GM19463 (cell line): ENCODE measurements around the gene NFIX.
"Not testable (repeated sequence)": the region's sequence is repeated elsewhere in the genome, so short reads cannot be mapped to it uniquely, and the experiment has no call there.

Experiments
- ATAC-seq: cut with Tn5 transposase; IDR thresholded peaks from one replicate; pipeline ENCODE4 v1.9.1; 2021; ENCODE audit warnings: mild to moderate bottlenecking, moderate library complexity; ENCODE audit not compliant: unreplicated experiment

NFIX gene

DNA sequence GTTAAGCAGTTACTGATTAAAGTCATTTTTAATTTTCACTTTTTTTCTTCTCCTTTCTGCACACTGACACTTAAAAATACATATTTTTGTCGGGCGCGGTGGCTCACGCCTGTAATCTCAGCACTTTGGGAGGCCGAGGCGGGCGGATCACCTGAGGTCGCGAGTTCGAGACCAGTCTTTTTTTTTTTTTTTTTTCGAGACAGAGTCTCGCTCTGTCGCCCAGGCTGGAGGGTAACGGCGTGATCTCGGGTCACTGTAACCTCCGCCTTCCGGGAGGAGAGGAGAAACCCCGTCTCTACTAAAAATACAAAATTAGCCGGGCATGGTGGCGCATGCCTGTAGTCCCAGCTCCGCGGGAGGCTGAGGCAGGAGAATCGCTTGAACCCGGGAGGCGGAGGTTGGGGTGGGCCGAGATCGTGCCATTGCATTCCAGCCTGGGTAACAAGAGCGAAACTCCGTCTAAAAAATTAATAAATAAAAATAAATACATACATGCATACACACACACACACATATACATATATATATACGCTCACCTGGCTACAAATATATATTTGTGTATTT lies 37.8 kb upstream of the NFIX start:
- not testable (repeated sequence) for ATAC-seq

DNA sequence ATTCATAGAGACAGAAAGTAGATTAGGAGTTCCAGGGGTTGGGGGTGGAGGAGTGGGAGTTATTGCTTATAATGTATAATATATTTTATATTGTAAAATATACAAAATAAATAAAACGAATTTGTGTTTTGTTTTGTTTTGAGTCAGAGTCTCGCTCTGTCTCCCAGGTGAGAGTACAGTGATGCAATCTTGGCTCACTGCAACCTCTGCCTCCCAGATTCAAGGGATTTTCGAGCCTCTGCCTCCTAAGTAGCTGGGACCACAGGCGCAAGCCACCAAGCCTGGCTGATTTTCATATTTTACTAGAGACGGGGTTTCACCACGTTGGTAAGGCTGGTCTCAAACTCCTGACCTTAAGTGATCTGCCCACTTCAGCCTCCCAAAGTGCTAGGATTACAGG lies 35.8 kb upstream of the NFIX start:
- no peak for ATAC-seq

DNA sequence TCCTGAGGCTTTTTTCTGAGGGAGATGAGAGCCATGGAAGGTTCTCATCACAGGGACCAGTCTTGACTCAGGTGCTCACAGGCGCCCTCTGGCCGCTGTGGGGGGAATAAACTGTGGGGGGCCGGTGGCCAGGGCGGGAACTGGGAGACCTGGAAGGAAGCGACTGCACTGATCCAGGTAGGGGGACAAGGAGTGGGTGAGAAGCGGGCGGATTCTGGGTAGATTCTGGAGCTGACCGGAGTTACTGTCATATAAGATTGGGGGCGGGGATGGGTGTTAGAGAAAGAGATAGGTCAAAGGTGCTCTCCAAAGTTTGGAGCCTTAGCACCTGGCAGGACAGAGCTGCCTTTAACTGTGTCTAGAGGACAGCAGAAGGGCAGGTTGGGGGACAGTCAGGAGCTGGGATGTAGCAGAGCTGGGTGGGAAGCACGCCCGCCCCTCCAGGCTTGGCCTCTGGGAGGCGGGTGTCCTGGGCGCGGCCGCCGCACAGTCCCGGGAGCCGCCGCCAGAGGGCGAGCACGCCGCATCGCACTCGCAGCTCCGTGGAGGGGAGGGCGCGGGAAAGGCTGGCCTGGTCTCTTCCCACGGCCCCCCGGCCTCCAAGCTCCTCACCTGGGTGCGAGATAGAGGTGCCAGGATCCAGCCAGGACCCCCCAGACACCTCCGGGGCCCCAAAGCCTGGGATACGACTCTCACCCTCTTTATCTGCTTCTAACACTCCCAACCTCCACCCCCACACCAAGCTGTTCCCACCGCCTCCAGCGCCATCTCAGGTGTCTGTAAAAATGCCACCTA lies 30.1 kb upstream of the NFIX start:
- ATAC-seq, result no peak

DNA sequence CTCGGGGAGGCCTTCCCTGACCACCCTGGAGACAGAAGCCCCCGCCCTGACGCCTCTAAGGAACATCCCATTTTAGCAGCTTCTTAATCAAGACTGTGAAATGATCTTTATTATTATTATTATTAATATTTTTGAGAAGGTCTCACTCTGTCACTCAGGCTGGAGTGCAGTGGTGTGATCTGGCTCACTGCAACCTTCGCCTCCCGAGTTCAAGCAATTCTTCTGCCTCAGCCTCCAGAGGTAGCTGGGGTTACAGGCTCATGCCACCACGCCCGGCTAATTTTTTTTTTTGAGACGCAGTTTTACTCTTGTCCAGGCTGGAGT lies 29.5 kb upstream of the NFIX start:
- ATAC-seq, result no peak

DNA sequence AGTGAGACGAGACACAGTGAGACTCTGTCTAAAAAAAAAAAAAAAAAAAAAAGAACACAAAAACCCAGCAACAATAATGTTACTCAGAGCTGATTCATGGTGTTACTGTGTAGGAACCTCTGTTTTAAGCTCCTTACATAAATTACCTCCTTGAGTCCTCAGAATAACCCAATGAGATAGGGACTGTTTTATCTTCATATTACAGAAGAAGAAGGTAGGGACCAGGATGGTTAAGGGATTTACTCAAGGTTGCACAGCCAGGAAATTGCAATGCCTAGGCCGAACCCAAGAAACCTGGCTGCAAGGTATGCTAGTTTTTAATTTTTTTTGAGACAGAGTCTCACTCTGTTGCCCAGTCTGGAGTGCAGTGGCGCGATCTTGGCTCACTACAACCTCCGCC lies 27.4 kb upstream of the NFIX start:
- ATAC-seq, result no peak

DNA sequence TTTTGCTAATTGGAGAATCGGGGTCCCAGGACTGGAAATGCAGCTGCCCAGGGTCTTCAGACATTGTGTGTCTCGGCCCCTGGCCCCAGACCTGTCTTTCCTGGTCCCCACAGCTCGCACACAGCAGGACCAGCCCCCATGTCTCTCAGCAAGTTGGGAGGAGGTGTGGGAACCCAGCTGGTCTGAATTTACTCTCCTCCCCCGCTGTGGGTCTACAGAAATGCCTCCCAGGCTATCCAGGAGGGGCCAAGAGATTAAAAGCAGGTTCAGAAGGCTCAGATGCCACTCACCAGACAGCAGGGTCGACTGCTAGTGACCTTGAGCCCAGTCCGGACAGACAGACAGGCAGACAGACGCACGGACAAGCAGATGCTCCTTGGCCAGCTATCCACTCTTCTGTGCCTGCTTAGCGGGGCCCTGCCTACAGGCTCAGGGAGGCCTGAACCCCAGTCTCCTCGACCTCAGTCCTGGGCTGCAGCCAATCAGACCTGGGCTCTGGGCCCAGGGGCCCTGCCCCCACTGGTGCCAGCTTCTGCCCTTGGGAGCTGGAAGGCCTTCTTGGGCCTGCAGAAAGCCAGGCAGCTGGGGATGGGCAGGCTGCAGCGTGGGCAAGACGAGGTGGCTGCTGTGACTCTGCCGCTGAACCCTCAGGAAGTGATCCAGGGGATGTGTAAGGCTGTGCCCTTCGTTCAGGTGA lies 25.8 kb upstream of the NFIX start, which contains the start of gene DAND5:
Gene DAND5, plus strand, starts transcription at position 285 of the 697 bp plus-strand sequence. Its CDS starts 85 bp downstream, at position 370.
- no peak for ATAC-seq

DNA sequence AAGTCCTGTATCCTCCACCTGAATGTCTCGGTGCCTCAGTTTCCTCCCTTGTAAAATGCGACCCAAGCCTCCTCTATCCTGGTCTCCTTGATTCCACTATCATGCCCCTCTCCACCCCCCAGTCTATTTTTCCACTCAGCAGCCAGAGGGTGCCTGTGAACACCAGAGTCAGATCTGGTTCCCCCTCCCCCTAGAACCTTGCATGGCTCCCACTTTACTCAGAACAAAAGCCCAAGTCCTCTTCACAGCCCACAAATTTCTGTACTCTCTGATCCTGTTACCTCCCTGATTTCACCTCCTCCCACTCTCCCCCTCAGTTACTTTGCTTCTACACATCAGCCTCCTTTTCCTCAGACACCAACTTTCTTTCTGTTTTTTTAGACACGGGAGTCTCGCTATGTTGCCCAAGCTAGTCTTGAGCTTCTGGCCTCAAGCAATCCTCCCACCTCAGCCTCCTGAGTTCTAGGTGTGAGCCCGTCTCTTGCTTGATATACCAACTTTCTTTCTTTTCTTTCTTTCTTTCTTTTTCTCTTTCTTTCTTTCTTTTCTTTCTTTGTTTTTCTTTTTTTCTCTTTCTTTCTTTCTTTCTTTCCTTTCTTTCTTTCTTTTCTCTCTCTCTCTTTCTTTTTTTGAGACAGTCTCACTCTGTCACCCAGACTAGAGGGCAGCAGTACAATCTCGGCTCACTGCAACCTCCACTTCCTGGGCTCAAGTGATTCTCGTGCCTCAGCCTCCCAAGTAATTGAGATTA lies 25.0 kb upstream of the NFIX start:
- no peak for ATAC-seq

DNA sequence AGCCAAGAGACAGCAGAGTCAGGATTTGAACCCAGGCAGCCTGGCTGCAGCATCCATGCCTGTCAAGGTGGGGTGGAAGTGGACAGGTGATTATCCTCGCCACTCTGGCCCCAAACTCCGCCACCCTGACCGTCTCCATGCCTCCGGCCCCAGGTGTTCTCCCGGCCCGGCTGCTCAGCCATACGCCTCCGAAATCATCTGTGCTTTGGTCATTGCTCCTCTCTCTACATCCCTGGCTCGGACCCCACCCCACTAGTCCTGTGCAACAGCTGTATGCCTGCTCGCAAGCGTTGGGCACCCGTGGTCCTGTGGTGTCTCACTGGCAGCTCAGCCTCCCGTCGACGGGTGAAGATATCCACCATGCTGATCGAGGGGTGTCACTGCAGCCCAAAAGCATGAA lies 22.0 kb upstream of the NFIX start:
- ATAC-seq, result no peak

DNA sequence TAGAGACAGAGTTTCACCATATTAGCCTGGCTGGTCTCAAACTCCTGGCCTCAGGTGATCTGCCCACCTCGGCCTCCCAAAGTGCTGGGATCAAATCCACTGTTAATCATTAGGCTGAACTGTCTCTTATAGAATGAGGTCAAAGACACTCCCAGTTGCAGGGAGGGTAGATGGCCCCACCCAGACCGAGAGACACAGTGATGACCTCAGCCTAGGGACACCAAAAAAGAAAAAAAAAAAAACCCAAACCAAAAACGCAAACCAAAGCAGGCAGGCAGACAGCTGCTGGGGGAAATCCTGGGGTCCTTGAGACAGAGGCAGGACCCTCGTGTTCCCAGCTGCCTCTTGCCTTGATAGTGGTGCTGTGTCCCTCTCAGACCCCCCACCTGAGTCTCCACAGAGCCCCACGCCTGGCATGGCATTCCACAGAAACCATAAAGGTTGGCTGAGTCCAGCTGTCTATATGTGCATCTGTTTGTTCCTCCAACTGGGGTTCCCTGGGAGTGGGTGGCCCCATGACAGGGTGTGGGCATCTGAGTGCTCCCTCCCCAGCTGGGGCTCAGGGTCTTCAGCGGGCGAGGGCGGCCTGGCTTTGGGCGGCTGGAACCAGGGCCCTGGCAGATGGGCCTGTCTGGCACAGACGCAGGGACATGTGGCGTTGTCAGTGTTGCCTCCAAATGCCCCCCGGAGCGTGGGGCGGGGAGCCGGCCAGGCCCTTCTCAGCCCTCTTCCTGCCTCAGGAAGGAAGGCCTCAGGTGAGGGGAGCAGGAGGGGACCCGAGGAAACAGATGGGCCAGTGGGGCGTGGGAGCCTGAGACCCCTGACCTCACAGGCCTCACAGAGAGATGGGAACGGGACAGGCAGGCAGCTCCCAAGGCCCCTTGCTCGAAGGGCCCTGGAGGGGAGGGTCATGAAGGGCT lies 20.7 kb upstream of the NFIX start:
- no peak for ATAC-seq

DNA sequence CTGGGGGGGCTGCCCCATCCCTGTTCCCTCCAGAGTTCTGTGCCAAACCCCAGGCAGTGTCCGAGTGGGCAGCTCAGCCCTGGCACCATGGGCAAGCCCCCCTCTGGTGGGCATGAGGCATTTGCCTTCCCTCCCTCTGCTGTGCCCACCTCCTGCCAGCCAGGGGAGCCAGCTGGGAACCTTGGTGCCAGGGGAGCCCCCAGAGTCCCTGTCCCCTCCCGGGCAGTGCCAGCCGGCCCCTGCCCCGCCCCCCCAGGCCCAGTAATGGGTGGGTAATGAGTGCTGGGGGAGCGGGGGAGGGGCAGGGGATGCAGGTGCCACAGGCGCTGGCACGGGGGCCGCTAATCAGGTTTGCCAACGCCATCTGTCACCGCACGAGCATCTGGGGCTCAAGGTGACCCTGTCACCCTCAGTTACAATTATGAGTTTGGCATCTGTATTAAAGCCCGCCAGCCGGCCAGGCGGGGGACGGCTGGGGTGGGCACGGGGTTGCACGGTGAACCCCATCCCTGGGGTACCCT lies 20.0 kb upstream of the NFIX start:
- no peak for ATAC-seq

DNA sequence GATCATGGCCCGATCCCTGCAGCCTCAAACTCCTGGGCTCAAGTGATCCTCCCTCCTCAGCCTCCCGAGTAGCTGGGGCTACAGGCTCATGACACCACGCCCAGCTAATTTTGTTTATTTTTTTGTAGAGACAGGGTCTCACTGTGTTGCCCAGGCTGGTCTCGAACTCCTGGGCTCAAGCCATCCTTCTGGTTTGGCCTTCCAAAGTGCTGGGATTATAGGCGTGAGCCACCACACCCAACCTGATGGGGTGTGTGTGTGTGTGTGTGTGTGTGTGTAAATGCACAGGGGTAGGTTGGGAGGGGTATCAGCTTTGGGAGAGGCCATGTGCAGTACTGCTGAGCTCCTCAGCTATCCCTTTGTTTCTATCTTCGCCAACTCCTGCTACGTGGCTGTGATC lies 19.2 kb upstream of the NFIX start:
- not testable (repeated sequence) for ATAC-seq

DNA sequence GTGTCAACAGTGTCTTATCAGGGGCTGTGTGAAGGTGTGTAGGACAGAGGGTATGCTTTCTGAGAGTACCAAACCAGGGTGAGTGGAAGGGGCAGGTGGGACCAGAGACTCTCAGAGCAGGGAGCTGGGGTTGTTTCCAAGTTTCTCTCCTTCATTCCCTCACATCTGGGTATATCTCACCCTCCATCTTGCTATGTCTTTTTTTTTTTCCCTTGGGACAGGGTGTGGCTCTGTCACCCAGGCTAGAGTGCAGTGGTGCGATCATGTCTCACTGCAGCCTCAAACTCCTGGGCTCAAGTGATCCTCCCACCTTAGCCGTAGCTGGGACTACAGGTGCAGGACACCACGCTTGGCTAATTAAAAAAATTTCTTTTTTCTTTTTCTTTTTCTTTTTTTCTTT lies 15.3 kb upstream of the NFIX start:
- no peak for ATAC-seq

DNA sequence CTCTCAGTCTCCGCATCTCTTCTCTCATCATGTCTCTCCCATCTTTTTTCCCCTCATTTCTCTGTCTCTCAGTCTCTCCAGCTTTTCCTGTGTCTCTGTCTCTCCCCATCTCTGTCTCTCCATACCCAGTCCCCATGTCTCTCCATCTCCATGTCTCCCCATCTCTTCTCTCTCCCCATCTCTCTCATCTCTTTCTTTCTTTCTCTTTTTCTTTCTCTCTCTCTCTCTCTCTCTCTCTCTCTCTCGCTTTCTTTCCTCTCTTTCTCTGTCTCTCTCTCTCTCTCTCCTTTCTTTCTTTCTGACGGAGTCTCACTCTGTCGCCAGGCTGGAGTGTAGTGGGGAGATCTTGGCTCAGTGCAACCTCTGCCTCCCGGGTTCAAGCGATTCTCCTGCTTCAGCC lies 12.6 kb upstream of the NFIX start:
- ATAC-seq, result no peak

DNA sequence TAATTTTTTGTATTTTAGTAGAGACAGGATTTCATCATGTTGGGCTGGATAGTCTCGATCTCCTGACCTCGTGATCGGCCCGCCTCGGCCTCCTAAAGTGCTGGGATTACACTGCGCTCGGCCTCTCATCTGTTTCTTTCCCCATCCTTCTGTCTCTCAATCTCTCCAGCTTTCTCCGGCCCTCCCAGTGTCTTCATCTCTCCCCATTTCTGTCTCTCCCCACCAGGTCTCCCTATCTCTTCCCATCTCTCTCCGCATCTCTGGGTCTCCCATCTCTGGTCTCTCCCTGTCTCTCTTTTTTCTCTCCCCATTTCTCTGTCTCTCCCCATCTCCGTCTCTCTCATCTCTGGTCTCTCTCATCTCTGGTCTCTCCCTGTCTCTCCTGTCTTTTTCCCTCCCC lies 12.2 kb upstream of the NFIX start:
- no peak for ATAC-seq

DNA sequence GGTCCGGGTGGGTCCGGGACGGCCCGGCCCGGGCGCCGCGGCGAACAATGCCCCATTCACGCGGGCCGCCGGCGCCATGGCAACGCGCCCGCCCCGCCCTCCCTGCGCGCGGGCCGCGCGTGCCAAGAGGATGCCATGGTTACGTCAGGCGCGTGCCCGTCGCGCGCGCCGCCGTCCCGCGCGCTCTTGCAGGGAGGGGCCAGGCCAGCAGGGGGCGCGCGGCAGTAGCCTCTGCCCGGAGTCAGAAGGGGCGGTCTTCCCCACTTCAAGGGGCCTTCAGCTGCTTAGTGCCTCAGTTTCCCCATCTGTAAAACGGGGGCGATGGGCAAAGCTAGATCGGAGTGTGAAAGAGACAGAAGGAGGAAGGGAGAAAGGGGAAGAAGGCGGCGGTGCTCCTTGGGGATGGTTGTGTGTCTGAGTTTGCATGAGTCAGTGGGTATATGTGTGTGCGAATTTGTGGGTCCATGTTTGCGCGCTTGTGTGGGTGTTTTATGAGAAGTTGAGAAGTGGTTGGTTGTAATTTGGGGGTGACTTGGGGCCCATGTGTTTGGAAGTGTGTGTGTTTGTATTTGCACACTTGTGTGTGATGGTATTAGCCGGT lies 11.6 kb upstream of the NFIX start:
- ATAC-seq, result no peak

DNA sequence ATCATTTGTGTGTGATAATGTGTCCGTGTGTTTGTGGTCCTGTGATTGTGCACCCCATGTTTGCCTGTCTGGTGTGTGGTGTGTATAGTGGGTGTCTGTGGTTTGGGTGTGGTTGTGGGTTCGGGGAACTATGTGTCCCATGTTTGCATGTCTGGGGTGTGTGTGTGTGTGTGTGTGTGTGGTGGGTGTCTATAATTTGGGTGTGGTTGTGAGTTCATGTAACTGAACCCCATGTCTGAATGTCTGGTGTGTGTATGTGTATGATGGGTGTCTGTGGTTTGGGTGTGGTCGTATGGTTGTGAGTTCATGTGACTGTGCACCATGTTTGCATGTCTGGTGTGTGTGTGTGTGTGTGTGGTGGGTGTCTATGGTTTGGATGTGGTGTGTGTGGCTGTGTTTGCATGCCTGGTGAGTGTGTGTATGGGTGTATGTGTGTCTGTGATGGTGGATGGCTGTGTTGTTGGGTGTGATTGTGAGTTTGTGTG lies 11.1 kb upstream of the NFIX start:
- no peak for ATAC-seq

DNA sequence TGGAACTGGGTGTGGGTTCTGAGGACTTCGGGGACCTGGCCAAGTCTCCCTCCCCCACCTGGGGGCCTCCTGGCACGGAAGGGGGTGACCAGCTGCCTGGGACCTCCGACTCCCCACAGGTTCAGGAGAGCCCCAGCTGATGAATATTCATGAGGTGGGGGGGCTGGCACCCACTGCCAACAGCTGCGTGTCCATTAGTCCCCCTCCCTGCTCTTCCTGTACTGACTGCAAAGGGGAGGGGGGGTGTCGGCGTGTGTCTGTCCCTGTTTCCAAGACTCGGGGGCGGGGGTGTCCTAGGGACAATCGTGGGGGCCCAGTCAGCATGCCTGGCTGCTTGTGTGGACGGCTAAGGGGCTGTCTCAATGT lies 10.6 kb upstream of the NFIX start:
- ATAC-seq, result no peak

DNA sequence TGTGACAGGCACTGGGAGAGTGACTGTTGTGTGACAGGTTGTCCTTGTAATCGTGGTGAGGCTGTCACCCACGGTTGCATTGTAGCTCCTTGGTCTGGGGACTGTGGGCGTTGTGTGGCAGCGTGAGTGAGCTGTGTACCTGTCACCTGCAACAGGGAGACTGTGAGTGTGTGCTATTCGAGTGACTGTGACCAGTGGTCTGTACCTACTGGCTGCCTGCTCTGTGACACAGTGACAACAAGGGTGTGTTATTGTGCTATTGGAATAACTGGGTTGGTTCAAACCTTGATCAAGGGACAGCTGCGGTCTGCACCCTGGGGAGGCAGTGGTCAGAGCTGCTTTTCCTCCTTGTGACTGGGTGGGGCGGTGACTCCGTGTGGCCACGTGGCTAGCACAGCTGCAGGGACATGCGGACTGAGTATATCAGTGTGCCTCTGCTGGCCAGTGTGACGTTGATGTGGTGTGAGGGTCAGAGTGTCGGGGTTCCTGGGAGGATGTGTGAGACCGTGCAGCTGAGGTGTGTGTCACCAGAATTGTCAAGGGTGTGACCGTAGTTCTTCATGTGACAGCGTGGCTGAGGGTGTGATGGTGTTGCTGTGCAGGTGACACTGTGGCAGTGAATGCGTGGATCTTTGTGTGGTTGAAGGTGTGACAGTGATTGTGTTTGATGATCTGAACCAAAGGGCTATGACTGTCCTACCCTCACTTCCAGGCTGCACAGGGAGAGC lies 10.1 kb upstream of the NFIX start:
- ATAC-seq, result no peak

DNA sequence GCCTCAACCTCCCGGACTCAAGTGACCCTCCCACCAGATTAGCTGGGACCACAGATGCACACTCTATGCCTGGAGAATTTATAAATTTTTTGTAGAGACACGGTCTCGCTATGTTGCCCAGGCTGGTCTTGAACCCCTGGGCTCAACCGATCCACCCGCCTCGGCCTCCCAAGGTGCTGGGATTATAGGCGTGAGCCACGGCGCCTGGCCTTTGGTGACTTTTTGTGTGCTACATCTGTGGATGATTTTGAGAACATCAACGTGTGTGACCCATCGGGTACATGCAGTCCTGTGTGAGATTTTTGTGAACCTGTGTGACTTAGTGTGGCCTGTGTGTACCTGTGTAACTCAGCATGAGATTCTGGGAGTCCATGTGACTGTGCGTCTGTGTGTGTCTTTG lies 8.5 kb upstream of the NFIX start:
- ATAC-seq, result no peak
